ENCODE data around the gene TMEM229B. TPM values are rescaled to one million over a fixed set of nuclear protein-coding genes. Genes with fewer than 3 reads are reported as not detected.

Gene TMEM229B
- total RNA-seq, 1 donor from 2014 or later: 1.8 TPM

Other genes starting within 250 kb of the TMEM229B start
- gene PALS1, start 247.3 kb downstream of the TMEM229B start, total RNA-seq: 5.2 and 5.6 TPM in 2 replicates
- 29.1 and 30.8 TPM in 2 replicates for gene ATP6V1D, start 128.9 kb downstream of the TMEM229B start, total RNA-seq
- gene EIF2S1, start 128.4 kb downstream of the TMEM229B start, total RNA-seq: 234 and 245 TPM in 2 replicates
- gene PLEK2, start 76.6 kb downstream of the TMEM229B start, total RNA-seq: 0.57 and 1.5 TPM in 2 replicates
- 0.96 and 2.4 TPM in 2 replicates for gene PLEKHH1, start 44.6 kb upstream of the TMEM229B start, total RNA-seq
- 22.7 and 26.0 TPM in 2 replicates for gene PIGH, start 111.5 kb upstream of the TMEM229B start, total RNA-seq
- gene ARG2, start 131.2 kb upstream of the TMEM229B start, total RNA-seq: 5.2 and 7.1 TPM in 2 replicates
- gene VTI1B, start 185.9 kb upstream of the TMEM229B start, total RNA-seq: 77.7 and 77.8 TPM in 2 replicates
- 63.2 and 66.1 TPM in 2 replicates for gene RDH11, start 207.0 kb upstream of the TMEM229B start, total RNA-seq
- gene RDH12, start 213.2 kb upstream of the TMEM229B start, total RNA-seq: not detected in 2 replicates